HEK293 (cell line): ENCODE measurements around the gene MAPK9.

Experiments used
- CTCF ChIA-PET: fragments of 350-600 bp; formaldehyde crosslinking; extraction: SDS; loops from one replicate; lab custom pipeline; 2021; ENCODE audit warnings: antibody characterized with exemption; lab: Yijun Ruan, JAX
- POLR2A ChIA-PET: fragments of 300-600 bp; formaldehyde crosslinking; extraction: SDS; loops from one replicate; lab custom pipeline; 2020; ENCODE audit warnings: antibody characterized with exemption, inconsistent platforms; lab: Yijun Ruan, JAX
- H3K27ac ChIP-seq: fragments of 200-500 bp; sonication (Bioruptor generic); 2 replicates; pipeline ENCODE4 v1.5.1; 2014; ENCODE audit warnings: low read depth, low read length, control low read depth, inconsistent platforms; ENCODE audit errors: extremely low read depth
- H3K36me3 ChIP-seq, 2 experiments: fragments of 200-500 bp in 1 of 2; sonication (Bioruptor generic) in 1 of 2; 1 replicate in 1 of 2; 2 replicates in 1 of 2; pipeline ENCODE4 v1.5.1; 2014 to 2017; ENCODE audit warnings: inconsistent platforms in 2 of 2, low read length in 2 of 2; ENCODE audit not compliant: control insufficient read depth in 2 of 2, insufficient read depth in 1 of 2
- H3K4me1 ChIP-seq: fragments of 200-500 bp; sonication (Bioruptor generic); 2 replicates; pipeline ENCODE4 v1.5.1; 2014; ENCODE audit warnings: mild to moderate bottlenecking, low read length, inconsistent platforms; ENCODE audit not compliant: control insufficient read depth, insufficient read depth
- H3K4me3 ChIP-seq: 2 replicates; pipeline ENCODE4 v1.5.1; 2011; ENCODE audit warnings: low read depth, mild to moderate bottlenecking, control low read depth, low read length, moderate library complexity
- H3K9me3 ChIP-seq: fragments of 200-500 bp; sonication (Bioruptor generic); 2 replicates; pipeline ENCODE4 v1.5.1; 2014; ENCODE audit warnings: low read depth, low read length, inconsistent platforms; ENCODE audit not compliant: control insufficient read depth, insufficient read depth
- EGR2 ChIP-seq: fragments of 450-650 bp; formaldehyde crosslinking; IDR thresholded peaks from 2 replicates; pipeline ENCODE4 v1.5.1; 2016; ENCODE audit warnings: low read depth, missing biosample characterization, missing genetic modification characterization
- GFI1B ChIP-seq: fragments of 450-650 bp; formaldehyde crosslinking; IDR thresholded peaks from 2 replicates; pipeline ENCODE4 v1.5.1; 2016; ENCODE audit warnings: missing biosample characterization, missing genetic modification characterization
- HOXC10 ChIP-seq: sonication (generic); formaldehyde crosslinking; IDR thresholded peaks from 2 replicates; pipeline ENCODE4 v1.8.1; 2023; ENCODE audit warnings: mild to moderate bottlenecking, missing genetic modification reagents
- KLF1 ChIP-seq: fragments of 450-650 bp; formaldehyde crosslinking; IDR thresholded peaks from 2 replicates; pipeline ENCODE4 v1.5.1; 2016; ENCODE audit warnings: missing biosample characterization, missing genetic modification characterization
- KLF10 ChIP-seq: fragments of 450-650 bp; IDR thresholded peaks from 2 replicates; pipeline ENCODE4 v1.5.1; 2018; ENCODE audit warnings: missing biosample characterization, mild to moderate bottlenecking, missing genetic modification characterization
- SCRT2 ChIP-seq: fragments of 450-650 bp; formaldehyde crosslinking; IDR thresholded peaks from 2 replicates; pipeline ENCODE4 v1.5.1; 2016; ENCODE audit warnings: missing biosample characterization, missing genetic modification characterization
- ZBTB44 ChIP-seq: fragments of 450-650 bp; IDR thresholded peaks from 2 replicates; pipeline ENCODE4 v1.5.1; 2018; ENCODE audit warnings: missing biosample characterization, mild to moderate bottlenecking, missing genetic modification characterization
- ZNF133 ChIP-seq: fragments of 450-650 bp; formaldehyde crosslinking; IDR thresholded peaks from 2 replicates; pipeline ENCODE4 v1.5.1; 2016; ENCODE audit warnings: missing biosample characterization, missing genetic modification characterization
- ZNF140 ChIP-seq: fragments of 450-650 bp; formaldehyde crosslinking; IDR thresholded peaks from 2 replicates; pipeline ENCODE4 v1.5.1; 2016; ENCODE audit warnings: missing biosample characterization, missing genetic modification characterization
- ZNF157 ChIP-seq: fragments of 450-650 bp; formaldehyde crosslinking; IDR thresholded peaks from 2 replicates; pipeline ENCODE4 v1.5.1; 2016; ENCODE audit warnings: missing biosample characterization, missing genetic modification characterization
- ZNF19 ChIP-seq: fragments of 450-650 bp; formaldehyde crosslinking; IDR thresholded peaks from 2 replicates; pipeline ENCODE4; 2016; ENCODE audit warnings: missing biosample characterization, missing genetic modification characterization, low read depth
- ZNF274 ChIP-seq, 2 experiments: fragments of 200-500 bp in 1 of 2; fragments of 450-650 bp in 1 of 2; sonication (Bioruptor generic) in 1 of 2; formaldehyde crosslinking in 1 of 2; IDR thresholded peaks; 2 replicates each; pipeline versions ENCODE4 v1.5.1 to v1.6.1; 2014 to 2016; ENCODE audit warnings: borderline replicate concordance in 1 of 2, inconsistent platforms in 1 of 2, low read length in 1 of 2, missing biosample characterization in 1 of 2, missing genetic modification characterization in 1 of 2
- ZNF311 ChIP-seq: fragments of 450-650 bp; formaldehyde crosslinking; IDR thresholded peaks from 2 replicates; pipeline ENCODE4 v1.5.1; 2017; ENCODE audit warnings: missing biosample characterization, missing genetic modification characterization, borderline replicate concordance
- ZNF433 ChIP-seq: fragments of 450-650 bp; formaldehyde crosslinking; IDR thresholded peaks from 2 replicates; pipeline ENCODE4 v1.5.1; 2016; ENCODE audit warnings: missing biosample characterization, missing genetic modification characterization, low read depth
- ZNF513 ChIP-seq: fragments of 450-650 bp; IDR thresholded peaks from 2 replicates; pipeline ENCODE4 v1.5.1; 2018; ENCODE audit warnings: missing biosample characterization, missing genetic modification characterization
- ZNF571 ChIP-seq: fragments of 450-650 bp; formaldehyde crosslinking; IDR thresholded peaks from 2 replicates; pipeline ENCODE4 v1.5.0; 2017; ENCODE audit warnings: missing biosample characterization, missing genetic modification characterization
- ZNF596 ChIP-seq: fragments of 450-650 bp; IDR thresholded peaks from 2 replicates; pipeline ENCODE4 v1.5.0; 2018; ENCODE audit warnings: missing biosample characterization, mild to moderate bottlenecking, missing genetic modification characterization, moderate library complexity
- ZNF600 ChIP-seq: fragments of 450-650 bp; formaldehyde crosslinking; IDR thresholded peaks from 2 replicates; pipeline ENCODE4 v1.5.1; 2016; ENCODE audit warnings: missing biosample characterization, missing genetic modification characterization
- ZNF623 ChIP-seq: fragments of 450-650 bp; formaldehyde crosslinking; IDR thresholded peaks from 2 replicates; pipeline ENCODE4 v1.5.1; 2016; ENCODE audit warnings: missing biosample characterization, missing genetic modification characterization
- ZNF704 ChIP-seq: fragments of 450-650 bp; formaldehyde crosslinking; IDR thresholded peaks from 2 replicates; pipeline ENCODE4 v1.5.1; 2016; ENCODE audit warnings: missing biosample characterization, missing genetic modification characterization
- ZNF837 ChIP-seq: fragments of 450-650 bp; formaldehyde crosslinking; IDR thresholded peaks from 2 replicates; pipeline ENCODE4 v1.5.1; 2016; ENCODE audit warnings: missing biosample characterization, missing genetic modification characterization
- TF ChIP-seq, protein P1 (sequence below): sonication (generic); formaldehyde crosslinking; IDR thresholded peaks from 2 replicates; pipeline ENCODE4 v1.8.1; 2022; ENCODE audit warnings: mild to moderate bottlenecking, moderate library complexity, missing genetic modification reagents

The MAPK9 gene

DNA sequence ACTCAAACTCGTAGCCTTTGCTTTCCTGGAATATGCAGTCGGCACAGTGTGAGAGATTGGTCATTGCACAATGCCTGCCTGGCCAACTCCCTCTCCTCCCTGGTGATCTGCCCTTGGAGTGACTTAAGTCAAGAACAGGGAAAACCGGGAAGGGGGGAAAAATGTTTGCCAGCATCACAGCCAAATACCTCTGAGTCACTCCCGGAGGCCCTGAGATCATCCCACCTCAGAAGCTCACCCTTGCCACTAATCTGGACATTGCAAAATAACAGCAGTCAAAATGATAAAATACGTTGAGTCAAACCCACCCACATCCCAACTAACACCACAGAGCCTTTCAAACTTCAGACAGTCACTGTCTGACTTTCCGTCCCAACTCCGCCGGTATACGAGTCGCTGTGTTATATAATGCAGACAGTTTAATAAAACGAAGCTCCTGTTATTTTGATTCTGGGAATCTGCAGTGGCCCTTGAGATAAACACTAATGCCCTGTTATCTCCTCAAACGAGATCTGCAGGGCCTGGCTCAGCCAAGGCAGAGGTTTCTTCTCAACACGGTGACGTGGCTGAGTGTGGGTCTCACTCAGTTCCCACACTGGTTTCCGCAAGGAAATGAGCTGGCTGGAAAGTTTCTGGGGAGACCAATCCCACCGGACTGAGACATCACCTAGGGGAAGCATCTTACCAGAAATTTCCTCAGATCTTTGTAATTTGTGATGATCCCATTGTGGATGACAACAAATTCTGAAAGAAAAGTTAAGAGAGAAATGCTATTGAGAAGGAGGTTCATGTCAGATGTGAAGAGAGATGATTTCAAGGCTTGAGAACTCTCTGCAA, 39.1 kb upstream of the MAPK9 start:
- POLR2A ChIA-PET: no interaction called here
- no peak overlapping the region for H3K4me3 ChIP-seq

DNA sequence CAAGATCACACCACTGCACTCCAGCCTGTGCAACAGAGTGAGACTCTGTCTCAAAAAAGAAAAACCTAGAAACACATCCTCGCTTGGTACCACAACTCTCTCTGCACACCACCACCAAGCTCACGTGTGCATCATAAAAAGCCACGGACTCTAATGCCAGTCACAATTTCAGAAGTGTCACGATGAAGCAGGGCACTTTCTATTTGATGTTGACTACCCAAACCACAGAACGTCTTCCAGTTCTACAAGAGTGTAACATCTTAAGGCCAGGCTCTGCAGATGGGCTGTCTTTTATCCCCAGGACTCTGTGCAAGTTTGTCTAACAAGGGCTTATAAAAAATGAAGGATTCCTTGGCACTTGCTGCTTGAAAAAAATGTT, 38.4 kb upstream of the MAPK9 start:
- Histone ChIP-seq H3K27ac (no peak overlapping the region), H3K36me3 (peaks cover 0 to 67% of the 10 kb centered on the region in 2 experiments; a peak in 2 of 3 replicates), H3K9me3 (no peaks in the 10 kb centered on the region), H3K4me1 (no peaks in the 10 kb centered on the region), H3K4me3 (no peak overlapping the region)
- POLR2A ChIA-PET: no interaction called here
- TF ChIP-seq ZNF837 (tag by site-specific recombination): no peak
- no peak for TF ChIP-seq ZNF274 (IDR thresholded peaks at IDR 0.05; ENCODE audit: low read length)
- no peak for TF ChIP-seq ZNF274 (tag by site-specific recombination; IDR thresholded peaks at IDR 0.05; ENCODE audit: borderline replicate concordance)
- no peak for TF ChIP-seq ZNF623 (tag by site-specific recombination)
- no peak for TF ChIP-seq ZNF433 (tag by site-specific recombination)
- no peak for TF ChIP-seq SCRT2 (tag by site-specific recombination)
- no peak for TF ChIP-seq GFI1B
- no peak for TF ChIP-seq ZNF140 (tag by site-specific recombination)
- TF ChIP-seq KLF1 (tag by site-specific recombination): no peak
- TF ChIP-seq, protein P1, sequence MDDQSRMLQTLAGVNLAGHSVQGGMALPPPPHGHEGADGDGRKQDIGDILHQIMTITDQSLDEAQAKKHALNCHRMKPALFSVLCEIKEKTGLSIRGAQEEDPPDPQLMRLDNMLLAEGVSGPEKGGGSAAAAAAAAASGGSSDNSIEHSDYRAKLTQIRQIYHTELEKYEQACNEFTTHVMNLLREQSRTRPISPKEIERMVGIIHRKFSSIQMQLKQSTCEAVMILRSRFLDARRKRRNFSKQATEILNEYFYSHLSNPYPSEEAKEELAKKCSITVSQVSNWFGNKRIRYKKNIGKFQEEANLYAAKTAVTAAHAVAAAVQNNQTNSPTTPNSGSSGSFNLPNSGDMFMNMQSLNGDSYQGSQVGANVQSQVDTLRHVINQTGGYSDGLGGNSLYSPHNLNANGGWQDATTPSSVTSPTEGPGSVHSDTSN (CRISPR knock-in tag): no peak
- no peak for TF ChIP-seq ZNF571
- CTCF ChIA-PET: interaction anchor here (0.6 to 1.4 kb wide), 6 partner anchors 11 to 360 kb away, joined by 3 to 5 read pairs (median 4); no protein-coding TSS in a partner anchor

More for the DNA sequence above, 39.1 kb upstream of the MAPK9 start:
- Histone ChIP-seq H3K36me3 (peaks cover 0 to 75% of the 10 kb centered on the region in 2 experiments; a peak in 2 of 3 replicates), H3K27ac (no peak overlapping the region), H3K9me3 (no peaks in the 10 kb centered on the region), H3K4me1 (no peaks in the 10 kb centered on the region)
- TF ChIP-seq KLF10 (tag by site-specific recombination) (no peak), ZNF133 (tag by site-specific recombination) (no peak), EGR2 (tag by site-specific recombination) (peak; percentile 34; the same call in 1 of the 2 replicates), ZNF19 (tag by site-specific recombination) (no peak)
- CTCF ChIA-PET: interaction anchor here (0.6 to 1.4 kb wide), 6 partner anchors 12 to 359 kb away, joined by 3 to 5 read pairs (median 4); no protein-coding TSS in a partner anchor

- H3K36me3 ChIP-seq: peaks cover 0 to 67% of the 10 kb centered on the region in 2 experiments; a peak in 2 of 3 replicates
- POLR2A ChIA-PET: interaction anchor here (1.4 kb wide), 1 partner anchor 23 kb away, joined by 4 read pairs; the partner anchor contains the start of gene GFPT2
- H3K4me3 ChIP-seq: no peak overlapping the region
- H3K4me1 ChIP-seq: no peaks in the 10 kb centered on the region
- TF ChIP-seq ZNF513 (tag by site-specific recombination) (no peak), ZNF704 (tag by site-specific recombination) (no peak), ZNF596 (tag by site-specific recombination) (no peak), HOXC10 (no peak), ZNF157 (tag by site-specific recombination) (no peak), ZBTB44 (tag by site-specific recombination) (no peak), ZNF600 (tag by site-specific recombination) (no peak), ZNF311 (tag by site-specific recombination) (no peak)
- TF ChIP-seq, protein P1 (CRISPR knock-in tag): no peak
- CTCF ChIA-PET: interaction anchor here (0.8 to 2.1 kb wide), 16 partner anchors 12 to 315 kb away, joined by 3 to 39 read pairs (median 5); no protein-coding TSS in a partner anchor
- no peaks in the 10 kb centered on the region for H3K9me3 ChIP-seq
- no peak overlapping the region for H3K27ac ChIP-seq
Measured at GRCh38 chr5:180329606-180330269, 37.9 kb upstream of the MAPK9 start.
